Right atrium auricular region (tissue), 2 donors: ENCODE measurements around the gene CAMK1D. TPM values are rescaled to one million over a fixed set of nuclear protein-coding genes. Genes with fewer than 3 reads are reported as not detected.

ENCODE experiments used
- DNase-seq: peaks from one replicate; pipeline ENCODE4 v3.0.0-alpha.2; 2019; ENCODE audit warnings: low spot score
- H3K27ac ChIP-seq, 2 donors: fragments of 200-600 bp; sonication (generic); 1 replicate in 1 of 2; 2 replicates in 1 of 2; pipeline ENCODE4 v1.5.1; 2016 to 2019
- H3K27me3 ChIP-seq, 2 donors: fragments of 200-600 bp; sonication (generic); one replicate each; pipeline versions ENCODE4 v1.5.1 to v1.6.0; 2017 to 2019
- H3K36me3 ChIP-seq: fragments of 200-600 bp; sonication (generic); one replicate; pipeline ENCODE4 v1.5.1; 2016
- H3K4me1 ChIP-seq, 2 donors: fragments of 200-600 bp; sonication (generic); one replicate each; pipeline versions ENCODE4 v1.5.1 to v1.6.0; 2017 to 2019
- H3K4me3 ChIP-seq, 2 donors: fragments of 200-600 bp; sonication (generic); 1 replicate in 1 of 2; 2 replicates in 1 of 2; pipeline ENCODE4 v1.5.1; 2017 to 2019; ENCODE audit warnings: mild to moderate bottlenecking in 1 of 2, moderate library complexity in 1 of 2
- H3K9me3 ChIP-seq, 2 donors: fragments of 200-600 bp; sonication (generic); one replicate each; pipeline ENCODE4 v1.5.1; 2019
- CTCF ChIP-seq, 2 donors: fragments of 200-600 bp; sonication (generic); IDR thresholded peaks; one replicate each; pipeline ENCODE4 v1.5.1; 2019; ENCODE audit warnings: antibody characterized with exemption in 2 of 2
- total RNA-seq, 2 donors: library from RNA; depleted of rRNA; stranded (reverse); fragments of >200 nt; gene quantifications; one replicate each; pipeline ENCODE4 v1.1.0, GENCODE V29; 2016

CAMK1D gene
- total RNA-seq, 2 donors from 2014 or later, result 24.5 to 27.2 TPM

DNA sequence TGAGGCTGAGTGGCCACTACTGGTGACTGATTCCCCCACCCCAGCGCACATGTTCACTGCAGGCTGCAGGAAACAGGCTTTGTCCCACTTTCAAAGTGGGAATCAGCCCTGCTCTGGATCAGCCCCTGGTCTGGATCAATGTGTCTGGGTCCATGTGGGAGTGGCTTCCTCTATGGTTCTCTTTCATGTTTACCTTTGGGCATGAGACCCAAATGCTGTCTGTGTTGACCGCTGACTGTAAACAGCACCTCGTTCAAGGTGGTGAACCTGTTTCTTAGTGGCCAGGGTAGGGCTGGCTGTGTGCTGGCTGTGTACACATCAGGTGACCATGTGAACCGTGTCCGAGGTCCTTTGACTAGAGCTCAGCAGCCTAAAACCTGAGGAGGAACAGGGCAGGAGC is 121.8 kb downstream of the CAMK1D start:
- H3K4me3 ChIP-seq, result no peak overlapping the region
- H3K4me1 ChIP-seq, result peaks cover 0 to 14% of the 10 kb centered on the region in 2 donors
- DNase-seq, result no peak
- H3K27ac ChIP-seq, result no peak overlapping the region
- no peak for TF ChIP-seq CTCF (IDR thresholded peaks at IDR 0.05)
- no peaks in the 10 kb centered on the region for H3K27me3 ChIP-seq
- no peaks in the 10 kb centered on the region for H3K36me3 ChIP-seq
- H3K9me3 ChIP-seq, result no peaks in the 10 kb centered on the region

GRCh38 chr10:12473491-12473890 is 124.1 kb downstream of the CAMK1D start:
- no peaks in the 10 kb centered on the region for H3K27me3 ChIP-seq
- no peaks in the 10 kb centered on the region for H3K9me3 ChIP-seq
- H3K4me3 ChIP-seq, result no peak overlapping the region
- no peaks in the 10 kb centered on the region for H3K36me3 ChIP-seq
- peaks cover 0 to 14% of the 10 kb centered on the region in 2 donors for H3K4me1 ChIP-seq
- DNase-seq, result no peak
- no peak overlapping the region for H3K27ac ChIP-seq
- TF ChIP-seq CTCF (IDR thresholded peaks at IDR 0.05), result no peak

- no peak for DNase-seq
- H3K27ac ChIP-seq, result no peak overlapping the region
- no peaks in the 10 kb centered on the region for H3K36me3 ChIP-seq
- H3K9me3 ChIP-seq, result no peaks in the 10 kb centered on the region
- H3K4me1 ChIP-seq, result peaks cover 0 to 14% of the 10 kb centered on the region in 2 donors
- H3K4me3 ChIP-seq, result no peak overlapping the region
- no peak for TF ChIP-seq CTCF (IDR thresholded peaks at IDR 0.05)
- H3K27me3 ChIP-seq, result no peaks in the 10 kb centered on the region
Observed at GRCh38 chr10:12474727-12475412, 125.5 kb downstream of the CAMK1D start.

- H3K9me3 ChIP-seq, result no peaks in the 10 kb centered on the region
- H3K27me3 ChIP-seq, result no peaks in the 10 kb centered on the region
- H3K4me3 ChIP-seq, result no peak overlapping the region
- no peaks in the 10 kb centered on the region for H3K36me3 ChIP-seq
- no peak for DNase-seq
- TF ChIP-seq CTCF (IDR thresholded peaks at IDR 0.05), result no peak
- peaks cover 0 to 14% of the 10 kb centered on the region in 2 donors for H3K4me1 ChIP-seq
- no peak overlapping the region for H3K27ac ChIP-seq
Observed at GRCh38 chr10:12476656-12477055, 127.3 kb downstream of the CAMK1D start.

DNA sequence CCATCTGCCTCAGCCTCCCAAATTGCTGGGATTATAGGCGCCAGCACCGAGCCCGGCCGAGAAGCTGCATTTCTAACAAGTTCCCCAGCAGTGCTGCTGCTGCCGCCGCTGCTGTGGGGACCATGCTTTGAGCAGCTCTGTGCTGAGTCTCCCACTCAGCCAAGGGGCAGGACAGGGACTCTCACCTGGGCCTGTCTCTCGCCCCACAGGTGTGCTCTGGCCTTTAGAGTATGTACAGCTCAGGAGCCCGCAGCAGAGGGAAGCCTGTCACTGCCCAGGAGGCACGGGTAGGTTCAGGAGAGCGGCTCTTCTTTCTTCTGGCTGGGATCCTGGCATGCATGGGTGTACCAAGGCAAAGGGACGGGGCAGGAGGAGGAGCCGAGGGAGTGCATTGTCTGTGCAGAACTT is 130.1 kb downstream of the CAMK1D start:
- no peaks in the 10 kb centered on the region for H3K27me3 ChIP-seq
- TF ChIP-seq CTCF (IDR thresholded peaks at IDR 0.05), result no peak
- no peak overlapping the region for H3K4me3 ChIP-seq
- H3K36me3 ChIP-seq, result no peaks in the 10 kb centered on the region
- no peak for DNase-seq
- peaks cover 0 to 9% of the 10 kb centered on the region in 2 donors for H3K4me1 ChIP-seq
- H3K27ac ChIP-seq, result no peak overlapping the region
- no peaks in the 10 kb centered on the region for H3K9me3 ChIP-seq

DNA sequence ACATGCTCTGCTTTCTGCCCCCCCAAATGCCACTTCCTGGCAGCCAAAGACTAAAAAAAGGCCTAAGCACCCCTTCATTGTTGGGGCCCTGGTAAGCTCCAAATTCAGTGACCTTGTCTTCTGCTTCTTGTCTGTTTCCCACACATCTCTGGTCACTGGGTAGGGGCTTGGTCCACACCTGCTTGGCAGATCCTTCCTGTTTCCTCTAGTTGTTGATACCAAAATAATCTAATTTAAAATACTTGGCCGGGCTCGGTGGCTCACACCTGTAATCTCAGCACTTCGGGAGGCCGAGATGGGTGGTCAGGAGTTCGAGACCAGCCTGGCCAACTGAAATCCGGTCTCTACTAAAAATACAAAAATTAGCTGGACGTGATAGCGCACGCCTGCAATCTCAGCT is 130.6 kb downstream of the CAMK1D start:
- Histone ChIP-seq H3K4me3 (no peak overlapping the region), H3K9me3 (no peaks in the 10 kb centered on the region), H3K27ac (no peak overlapping the region), H3K27me3 (no peaks in the 10 kb centered on the region), H3K4me1 (peaks cover 0 to 14% of the 10 kb centered on the region in 2 donors), H3K36me3 (no peaks in the 10 kb centered on the region)
- no peak for DNase-seq
- no peak for TF ChIP-seq CTCF (IDR thresholded peaks at IDR 0.05)
